GM21576 (cell line): ENCODE measurements around the gene CLDN2.
"Not testable (repeated sequence)": the region's sequence is repeated elsewhere in the genome, so short reads cannot be mapped to it uniquely, and the experiment has no call there.

ENCODE experiments used
- ATAC-seq: cut with Tn5 transposase; IDR thresholded peaks from one replicate; pipeline ENCODE4 v1.9.1; 2021; ENCODE audit warnings: mild to moderate bottlenecking, moderate library complexity; ENCODE audit not compliant: unreplicated experiment

The CLDN2 gene

GRCh38 chrX:106955004-106955772 lies 35.0 kb downstream of the CLDN2 start:
- ATAC-seq = no peak

- ATAC-seq = no peak
These were observed 37.7 kb downstream of the CLDN2 start for GRCh38 chrX:106957856-106958255.

GRCh38 chrX:106959901-106960300 lies 39.7 kb downstream of the CLDN2 start:
- ATAC-seq = no peak

GRCh38 chrX:106963111-106963510 lies 42.9 kb downstream of the CLDN2 start:
- ATAC-seq = no peak

GRCh38 chrX:106964290-106964689 lies 44.1 kb downstream of the CLDN2 start:
- ATAC-seq = no peak

- ATAC-seq = not testable (repeated sequence)
These were observed 46.3 kb downstream of the CLDN2 start for GRCh38 chrX:106966547-106966946.

GRCh38 chrX:106972896-106973295 lies 52.7 kb downstream of the CLDN2 start:
- ATAC-seq = no peak

GRCh38 chrX:106973433-106974149 lies 53.4 kb downstream of the CLDN2 start:
- ATAC-seq = no peak

GRCh38 chrX:106976416-106976815 lies 56.2 kb downstream of the CLDN2 start:
- no peak for ATAC-seq
